ENCODE data around the gene AP1S1.

DNA sequence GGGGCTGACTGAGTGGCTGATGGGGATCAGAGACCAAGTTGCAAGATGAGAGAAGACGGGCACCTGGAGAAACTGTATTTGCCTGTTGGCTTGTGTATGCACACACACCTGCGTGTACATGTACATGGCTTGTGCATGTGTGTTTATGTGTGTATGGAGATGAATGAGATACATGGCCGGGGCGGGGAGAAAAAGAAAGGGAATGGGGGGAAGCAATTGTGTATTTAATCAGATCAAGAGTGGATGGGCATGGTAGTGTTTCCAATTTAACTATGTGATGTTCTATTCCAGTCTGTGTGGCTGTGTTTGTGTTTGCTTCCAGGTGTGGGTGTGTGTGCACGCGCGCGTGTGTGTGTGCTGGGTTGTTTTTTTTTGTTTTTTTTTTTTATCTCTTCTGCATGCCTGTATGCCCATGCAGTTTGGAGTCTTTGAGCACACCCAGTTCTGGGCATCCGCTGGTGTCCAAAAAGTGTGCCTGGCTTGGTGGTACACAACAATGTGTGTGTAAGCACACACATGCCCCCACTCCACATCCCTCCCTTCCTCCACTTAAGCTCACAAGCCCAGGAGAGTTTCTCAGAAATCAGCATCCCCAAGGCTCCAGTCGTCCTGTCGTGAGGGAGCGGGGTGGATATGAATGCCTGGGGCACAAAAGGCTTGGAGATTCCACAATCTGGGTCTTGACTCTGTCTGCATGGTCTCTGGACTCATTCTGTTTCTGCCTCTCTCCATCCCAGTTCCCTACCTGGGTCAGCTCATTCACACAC lies 13.6 kb downstream of the AP1S1 start:
- TF ChIP-seq, protein P1, sequence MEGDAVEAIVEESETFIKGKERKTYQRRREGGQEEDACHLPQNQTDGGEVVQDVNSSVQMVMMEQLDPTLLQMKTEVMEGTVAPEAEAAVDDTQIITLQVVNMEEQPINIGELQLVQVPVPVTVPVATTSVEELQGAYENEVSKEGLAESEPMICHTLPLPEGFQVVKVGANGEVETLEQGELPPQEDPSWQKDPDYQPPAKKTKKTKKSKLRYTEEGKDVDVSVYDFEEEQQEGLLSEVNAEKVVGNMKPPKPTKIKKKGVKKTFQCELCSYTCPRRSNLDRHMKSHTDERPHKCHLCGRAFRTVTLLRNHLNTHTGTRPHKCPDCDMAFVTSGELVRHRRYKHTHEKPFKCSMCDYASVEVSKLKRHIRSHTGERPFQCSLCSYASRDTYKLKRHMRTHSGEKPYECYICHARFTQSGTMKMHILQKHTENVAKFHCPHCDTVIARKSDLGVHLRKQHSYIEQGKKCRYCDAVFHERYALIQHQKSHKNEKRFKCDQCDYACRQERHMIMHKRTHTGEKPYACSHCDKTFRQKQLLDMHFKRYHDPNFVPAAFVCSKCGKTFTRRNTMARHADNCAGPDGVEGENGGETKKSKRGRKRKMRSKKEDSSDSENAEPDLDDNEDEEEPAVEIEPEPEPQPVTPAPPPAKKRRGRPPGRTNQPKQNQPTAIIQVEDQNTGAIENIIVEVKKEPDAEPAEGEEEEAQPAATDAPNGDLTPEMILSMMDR (IDR thresholded peaks at IDR 0.05), result no peak
- TF ChIP-seq EP300 (IDR thresholded peaks at IDR 0.05), result no peak
- no peak for TF ChIP-seq POLR2A (IDR thresholded peaks at IDR 0.05)
- TF ChIP-seq POLR2AphosphoS5 (IDR thresholded peaks at IDR 0.05), result no peak

All from suprapubic skin (tissue), 4 donors.